Stimulated activated CD8-positive, alpha-beta memory T cell treated with anti-CD3 and anti-CD28 coated beads, Interleukin-4, amount 100 ng/mL, for 4 hours (primary cell): ENCODE results near the gene KIAA0232.
"Not testable (repeated sequence)": the region's sequence is repeated elsewhere in the genome, so short reads cannot be mapped to it uniquely, and the experiment has no call there.

Source experiments
- DNase-seq, 2 donors: peaks; one replicate each; pipeline ENCODE4 v3.0.0-alpha.2; 2020; ENCODE audit warnings: low read depth in 2 of 2, low spot score in 1 of 2

Gene KIAA0232

DNA sequence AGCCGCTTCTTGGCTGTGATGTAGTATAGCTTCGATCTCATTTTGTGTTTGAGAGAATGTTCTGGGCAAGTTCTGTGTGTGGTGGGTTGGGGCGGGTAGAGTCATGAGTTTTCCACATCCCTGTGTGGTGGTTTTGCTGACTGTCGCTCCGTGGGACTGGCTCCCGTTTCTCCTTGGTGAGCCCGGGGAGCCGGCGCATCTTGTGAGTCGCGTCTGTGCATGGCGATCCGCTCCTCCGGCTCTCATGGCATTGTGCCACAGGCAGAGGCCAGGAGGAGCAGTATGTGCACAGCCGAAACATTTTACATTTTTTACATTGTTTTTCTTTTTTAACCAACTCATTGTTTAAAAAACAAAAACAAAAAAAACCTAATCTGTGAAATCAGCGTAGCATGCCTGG, 99.4 kb downstream of the KIAA0232 start:
- DNase-seq = no peak

DNA sequence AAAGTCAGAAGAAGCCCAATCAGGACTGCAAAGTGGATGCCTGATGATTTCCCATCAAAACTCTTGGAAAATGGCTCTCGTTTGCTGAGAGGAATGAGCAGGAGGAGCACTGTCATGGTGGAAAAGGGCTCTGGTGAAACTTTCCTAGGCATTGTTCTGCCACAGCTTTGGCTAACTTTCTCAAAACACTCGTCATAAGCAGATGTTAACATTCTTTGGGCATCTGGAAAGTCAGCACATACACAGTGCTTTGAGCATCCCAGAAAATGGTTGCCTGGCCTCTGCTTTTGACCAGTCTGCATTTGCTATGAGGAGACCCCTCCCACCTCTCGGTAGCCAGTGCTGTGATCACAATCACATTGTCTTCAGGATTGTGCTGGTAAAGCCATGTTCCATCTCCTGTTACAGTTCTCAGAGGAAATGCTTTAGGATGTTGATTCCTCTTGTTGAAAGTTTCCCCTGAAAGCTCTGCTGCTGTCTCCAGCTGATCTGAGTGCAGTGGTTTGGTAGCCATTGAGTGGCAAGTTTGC, 101.9 kb downstream of the KIAA0232 start:
- no peak for DNase-seq

- DNase-seq = no peak
Measured at GRCh38 chr4:6885953-6886557, 103.5 kb downstream of the KIAA0232 start.

GRCh38 chr4:6886886-6887285, 104.4 kb downstream of the KIAA0232 start:
- no peak for DNase-seq

DNA sequence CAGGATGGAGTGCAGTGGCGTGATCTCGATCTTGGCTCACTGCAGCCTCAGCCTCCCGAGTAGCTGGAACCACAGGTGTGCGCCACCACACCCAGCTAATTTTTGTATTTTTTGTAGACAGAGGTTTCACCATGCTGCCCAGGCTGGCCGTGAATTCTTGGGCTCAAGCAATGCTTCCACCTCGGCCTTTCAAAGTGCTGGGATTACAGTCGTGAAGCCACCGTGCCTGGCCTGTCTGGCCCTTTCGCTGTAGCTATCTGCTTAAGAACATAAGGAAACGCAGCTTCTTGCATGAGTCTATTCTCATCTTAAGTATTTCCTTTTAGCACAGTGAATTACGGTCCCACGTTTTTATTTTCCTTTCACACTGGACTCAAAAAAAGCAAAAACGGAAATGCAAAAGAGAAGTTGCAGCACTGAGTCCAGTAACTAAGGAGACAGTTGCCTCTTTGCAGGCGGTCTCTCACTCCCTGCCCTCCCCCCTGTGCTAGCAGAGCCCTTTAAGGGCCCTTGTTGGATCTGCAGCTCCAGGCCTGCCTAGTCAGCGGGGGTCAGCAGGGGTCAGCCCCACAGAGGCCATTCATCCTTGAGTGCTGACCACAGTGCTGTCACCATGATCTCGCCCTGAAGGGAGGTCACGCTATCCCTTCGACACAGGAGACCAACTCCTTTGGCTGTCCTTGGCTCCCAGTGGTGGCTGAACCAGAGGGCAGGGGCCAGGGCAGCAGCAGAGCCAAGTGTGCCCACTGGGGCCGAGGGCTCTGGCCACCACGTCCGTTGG, 105.3 kb downstream of the KIAA0232 start:
- no peak for DNase-seq

GRCh38 chr4:6888506-6889071, 106.1 kb downstream of the KIAA0232 start:
- DNase-seq = no peak

- no peak for DNase-seq
Measured at GRCh38 chr4:6889101-6889735, 106.7 kb downstream of the KIAA0232 start.

DNA sequence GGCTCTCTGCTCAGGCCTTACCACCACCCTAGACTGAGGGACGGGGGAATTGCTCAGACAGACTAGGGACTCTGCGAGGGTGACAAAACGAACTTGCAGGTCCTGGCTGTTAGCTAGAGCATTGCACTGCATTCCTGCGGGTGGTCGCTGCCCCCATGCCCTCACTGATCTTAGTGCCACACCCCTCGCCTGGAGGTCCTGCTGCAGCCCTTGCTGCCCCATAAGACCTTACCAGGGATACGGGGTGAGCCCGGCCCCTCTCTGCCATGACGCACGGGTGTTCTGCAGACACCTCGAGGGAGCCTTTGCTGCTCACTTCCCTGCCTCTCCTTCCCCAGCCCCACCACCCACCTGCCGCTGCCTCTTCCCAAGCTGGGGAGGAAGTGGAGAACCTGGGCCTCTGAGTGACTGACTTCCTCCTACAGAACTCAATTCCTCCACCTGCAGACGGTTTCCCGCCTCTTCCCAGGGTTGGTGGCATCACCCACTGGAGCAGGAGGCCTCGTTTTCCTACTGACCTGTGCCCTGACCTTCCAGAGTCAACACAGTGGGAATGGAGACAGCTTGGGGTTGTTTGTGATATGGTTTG, 107.3 kb downstream of the KIAA0232 start:
- DNase-seq = no peak

DNA sequence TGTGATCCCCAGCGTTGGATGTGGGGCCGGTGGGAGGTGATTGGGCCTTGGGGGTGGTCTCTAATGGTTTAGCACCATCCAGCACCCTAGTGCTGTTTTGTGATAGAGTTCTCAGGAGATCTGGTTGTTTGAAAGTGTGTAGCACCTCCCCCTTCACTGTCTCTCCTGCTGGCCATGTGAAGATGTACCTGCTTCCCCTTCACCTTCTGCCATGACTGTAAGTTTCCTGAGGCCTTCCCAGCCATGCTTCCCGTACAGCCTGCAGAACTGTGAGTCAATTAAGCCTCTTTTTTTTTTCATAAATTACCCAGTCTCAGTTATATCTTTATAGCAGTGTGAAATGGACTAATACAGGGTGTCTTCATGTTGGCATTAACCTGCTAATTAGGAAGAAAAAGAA, 107.8 kb downstream of the KIAA0232 start:
- no peak for DNase-seq

DNA sequence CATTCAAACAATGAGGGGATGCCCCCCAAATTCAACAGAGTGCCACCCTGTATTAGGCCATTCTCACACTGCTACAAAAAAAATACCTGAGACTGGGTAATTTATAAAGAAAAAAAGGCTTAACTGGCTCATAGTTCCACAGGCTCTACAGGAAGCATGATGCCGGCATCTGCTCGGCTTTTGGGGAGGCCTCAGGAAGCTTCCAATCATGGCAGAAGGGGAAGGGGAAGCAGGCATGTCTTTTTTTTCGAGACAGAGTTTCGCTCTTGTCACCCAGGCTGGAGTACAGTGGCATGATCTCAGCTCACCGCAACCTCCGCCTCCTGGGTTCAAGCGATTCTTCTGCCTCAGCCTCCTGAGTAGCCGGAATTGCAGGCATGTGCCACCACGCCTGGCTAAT, 108.4 kb downstream of the KIAA0232 start:
- not testable (repeated sequence) for DNase-seq

- no peak for DNase-seq
Measured at GRCh38 chr4:6891436-6892170, 109.1 kb downstream of the KIAA0232 start.

GRCh38 chr4:6892190-6892908, 109.8 kb downstream of the KIAA0232 start:
- DNase-seq = no peak

DNA sequence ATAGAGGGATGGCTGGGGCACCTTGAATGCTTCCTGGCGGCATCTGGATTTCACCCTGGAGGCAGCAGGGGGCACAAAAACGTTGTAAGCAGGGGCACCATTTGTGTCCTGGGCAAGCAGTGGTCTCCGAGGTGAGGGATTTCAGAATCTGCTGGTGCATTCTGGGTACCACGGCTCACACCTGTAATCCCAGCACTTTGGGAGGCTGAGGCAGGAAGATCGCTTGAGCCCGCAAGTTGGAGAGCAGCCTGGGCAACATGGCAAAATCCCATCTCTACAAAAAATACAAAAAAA, 110.3 kb downstream of the KIAA0232 start:
- DNase-seq = no peak

GRCh38 chr4:6893449-6894085, 111.0 kb downstream of the KIAA0232 start:
- DNase-seq = no peak

DNA sequence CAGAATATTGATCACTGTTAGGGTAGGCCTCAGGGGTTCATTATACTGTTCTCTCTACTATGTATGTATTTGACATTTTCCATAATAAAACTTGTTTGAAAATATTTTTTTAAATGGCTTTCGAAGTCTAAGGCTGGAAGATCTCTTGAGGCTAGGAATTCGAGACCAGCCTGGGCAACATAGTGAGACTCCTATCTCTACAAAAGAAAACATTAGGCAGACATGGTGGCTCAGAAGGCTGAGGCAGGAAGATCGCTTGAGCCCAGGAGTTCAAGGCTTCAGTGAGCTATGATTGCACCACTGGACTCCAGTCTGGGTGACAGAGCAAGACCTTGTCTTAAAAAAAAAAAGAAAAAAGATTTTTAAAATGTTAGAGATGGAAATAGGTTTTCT, 111.6 kb downstream of the KIAA0232 start:
- no peak for DNase-seq

DNA sequence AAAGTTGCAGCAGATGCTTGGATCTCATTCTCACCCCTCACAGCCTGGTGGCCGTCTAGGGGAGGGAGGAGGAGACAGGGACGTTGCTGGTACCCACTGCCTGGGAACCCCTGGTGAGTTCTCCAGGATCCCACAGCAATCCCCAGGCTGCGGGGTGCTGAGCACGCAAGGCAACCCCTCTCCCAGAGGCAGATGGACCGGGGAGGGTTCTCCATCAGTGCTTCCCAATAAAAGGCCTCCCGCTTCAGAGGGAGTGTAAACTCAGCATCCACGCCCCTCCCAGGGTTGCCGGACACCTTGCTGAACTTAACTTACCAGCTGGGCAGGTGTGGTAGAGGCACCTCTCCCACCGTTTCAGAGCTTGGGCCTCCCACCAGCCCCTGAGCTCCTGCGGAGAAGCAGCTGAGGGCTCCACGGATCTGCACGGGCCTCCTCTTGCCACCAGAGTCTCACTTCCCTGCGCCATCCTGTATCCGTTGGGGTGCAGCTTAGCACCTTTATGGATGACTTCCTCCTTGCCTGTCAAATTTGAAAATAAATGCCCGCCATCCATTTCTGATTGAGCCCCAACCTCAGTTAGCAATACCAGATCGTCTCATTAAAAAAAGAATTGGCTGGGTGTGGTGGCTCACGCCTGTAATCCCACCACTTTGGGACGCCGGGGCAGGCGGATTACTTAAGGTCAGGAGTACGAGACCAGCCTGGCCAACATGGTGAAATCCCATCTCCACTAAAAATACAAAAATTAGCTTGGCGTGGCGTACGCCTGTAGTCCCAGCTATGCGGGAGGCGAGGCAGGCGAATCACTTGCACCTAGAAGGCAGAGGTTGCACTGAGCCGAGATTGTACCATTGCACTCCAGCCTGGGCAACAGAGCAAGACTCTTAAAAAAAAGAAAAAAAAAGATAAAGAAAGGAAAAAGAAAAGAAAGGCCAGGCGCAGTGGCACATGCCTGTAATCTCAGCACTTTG, 112.3 kb downstream of the KIAA0232 start:
- no peak for DNase-seq

DNA sequence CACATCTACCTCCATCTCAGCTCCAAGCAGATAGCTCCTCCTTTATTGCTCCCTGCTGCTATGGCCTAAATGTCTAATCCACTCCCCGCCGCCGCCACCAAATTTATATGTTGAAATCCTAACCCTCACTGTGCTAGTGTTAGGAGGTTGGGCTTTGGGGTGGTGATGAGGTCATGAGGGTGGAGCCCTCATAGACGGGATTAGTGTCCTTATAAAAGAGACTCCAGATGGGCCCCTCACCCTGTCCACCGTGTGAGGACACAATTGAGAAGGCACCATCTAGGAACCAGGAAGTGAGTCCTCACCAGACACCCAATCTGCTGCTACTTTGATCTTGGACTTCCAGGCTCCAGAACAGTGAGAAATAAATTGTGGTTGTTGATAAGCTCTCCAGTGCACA, 113.5 kb downstream of the KIAA0232 start:
- DNase-seq = no peak

DNA sequence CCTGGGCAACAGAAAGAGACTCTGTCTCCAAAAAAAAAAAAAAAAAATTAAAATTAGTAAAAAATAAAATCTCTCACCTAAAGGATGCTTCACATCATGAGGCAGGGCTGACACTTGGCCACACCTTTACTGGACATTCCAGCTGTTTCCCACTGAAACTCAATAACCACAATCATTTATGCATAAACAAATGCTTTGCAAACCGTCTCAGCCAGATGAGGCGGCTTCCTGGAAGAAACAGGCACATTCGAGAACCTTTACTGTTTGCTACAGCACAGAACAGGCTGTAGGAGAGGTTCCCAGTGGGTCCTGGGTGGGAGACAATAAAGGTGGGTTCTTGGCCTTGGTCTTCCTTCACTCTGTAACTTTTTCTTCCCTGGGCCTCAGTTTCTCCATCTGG, 116.2 kb downstream of the KIAA0232 start:
- DNase-seq = no peak
